ENCODE results near the gene TBC1D30. TPM values are rescaled to one million over a fixed set of nuclear protein-coding genes. Genes with fewer than 3 reads are reported as not detected.

TBC1D30 gene
- total RNA-seq, 2 donors from 2014 or later, result 68.7 to 91.0 TPM

DNA sequence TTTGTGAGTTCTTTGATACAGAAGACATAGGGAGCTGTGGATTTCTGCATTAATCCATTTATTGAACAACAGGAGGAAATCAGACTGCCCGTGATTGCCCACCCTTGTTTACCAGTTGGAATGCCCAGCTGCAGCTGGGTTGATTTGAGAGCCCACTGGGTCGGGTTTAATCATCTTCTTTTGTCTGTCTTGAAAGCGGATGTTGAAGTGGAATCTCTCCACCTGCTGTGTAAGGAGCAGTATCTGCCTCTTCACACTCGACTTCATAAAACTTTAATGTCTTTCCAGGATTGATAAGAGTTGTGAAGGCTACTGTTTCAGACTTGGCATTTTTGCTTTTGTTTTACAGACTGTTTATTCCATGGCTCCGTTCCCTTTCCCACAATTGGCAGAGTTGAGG, 39.9 kb downstream of the TBC1D30 start:
- ATAC-seq, result no peak
- no peak for TF ChIP-seq POLR2A (IDR thresholded peaks at IDR 0.05)
- Histone ChIP-seq H3K4me1 (peaks cover 6% of the 10 kb centered on the region), H3K27ac (no peak overlapping the region), H3K36me3 (replicated peaks in 1 of 2; ENCODE audit: insufficient read depth in 1 of 2, low read depth in 2 of 2) (no peaks in the 10 kb centered on the region), H3K9me3 (no peaks in the 10 kb centered on the region), H3K27me3 (no peaks in the 10 kb centered on the region), H3K4me3 (no peak overlapping the region)
- WGBS, 2 donors, result 28 to 32% methylated on average over 5 of the region's 5 CpGs
- intact Hi-C loops (cut with DNase I), result no loop called here
- no peak for DNase-seq

DNA sequence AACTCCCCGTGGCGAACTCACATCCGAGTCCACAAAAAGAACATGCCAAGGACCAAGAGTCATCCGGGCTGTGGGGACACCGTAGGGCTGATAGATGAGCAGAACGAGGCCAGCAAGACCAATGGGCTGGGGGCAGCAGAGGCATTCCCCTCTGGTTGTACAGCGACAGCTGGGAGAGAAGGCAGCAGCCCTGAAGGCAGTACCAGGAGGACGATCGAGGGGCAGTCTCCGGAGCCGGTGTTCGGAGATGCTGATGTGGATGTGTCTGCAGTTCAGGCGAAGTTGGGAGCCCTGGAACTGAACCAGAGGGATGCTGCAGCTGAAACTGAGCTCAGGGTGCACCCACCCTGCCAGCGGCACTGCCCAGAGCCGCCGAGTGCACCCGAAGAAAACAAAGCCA, 50.7 kb downstream of the TBC1D30 start:
- DNase-seq, result no peak
- TF ChIP-seq, protein P1, sequence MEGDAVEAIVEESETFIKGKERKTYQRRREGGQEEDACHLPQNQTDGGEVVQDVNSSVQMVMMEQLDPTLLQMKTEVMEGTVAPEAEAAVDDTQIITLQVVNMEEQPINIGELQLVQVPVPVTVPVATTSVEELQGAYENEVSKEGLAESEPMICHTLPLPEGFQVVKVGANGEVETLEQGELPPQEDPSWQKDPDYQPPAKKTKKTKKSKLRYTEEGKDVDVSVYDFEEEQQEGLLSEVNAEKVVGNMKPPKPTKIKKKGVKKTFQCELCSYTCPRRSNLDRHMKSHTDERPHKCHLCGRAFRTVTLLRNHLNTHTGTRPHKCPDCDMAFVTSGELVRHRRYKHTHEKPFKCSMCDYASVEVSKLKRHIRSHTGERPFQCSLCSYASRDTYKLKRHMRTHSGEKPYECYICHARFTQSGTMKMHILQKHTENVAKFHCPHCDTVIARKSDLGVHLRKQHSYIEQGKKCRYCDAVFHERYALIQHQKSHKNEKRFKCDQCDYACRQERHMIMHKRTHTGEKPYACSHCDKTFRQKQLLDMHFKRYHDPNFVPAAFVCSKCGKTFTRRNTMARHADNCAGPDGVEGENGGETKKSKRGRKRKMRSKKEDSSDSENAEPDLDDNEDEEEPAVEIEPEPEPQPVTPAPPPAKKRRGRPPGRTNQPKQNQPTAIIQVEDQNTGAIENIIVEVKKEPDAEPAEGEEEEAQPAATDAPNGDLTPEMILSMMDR (IDR thresholded peaks at IDR 0.05), result no peak
- TF ChIP-seq POLR2A (IDR thresholded peaks at IDR 0.05), result no peak

DNA sequence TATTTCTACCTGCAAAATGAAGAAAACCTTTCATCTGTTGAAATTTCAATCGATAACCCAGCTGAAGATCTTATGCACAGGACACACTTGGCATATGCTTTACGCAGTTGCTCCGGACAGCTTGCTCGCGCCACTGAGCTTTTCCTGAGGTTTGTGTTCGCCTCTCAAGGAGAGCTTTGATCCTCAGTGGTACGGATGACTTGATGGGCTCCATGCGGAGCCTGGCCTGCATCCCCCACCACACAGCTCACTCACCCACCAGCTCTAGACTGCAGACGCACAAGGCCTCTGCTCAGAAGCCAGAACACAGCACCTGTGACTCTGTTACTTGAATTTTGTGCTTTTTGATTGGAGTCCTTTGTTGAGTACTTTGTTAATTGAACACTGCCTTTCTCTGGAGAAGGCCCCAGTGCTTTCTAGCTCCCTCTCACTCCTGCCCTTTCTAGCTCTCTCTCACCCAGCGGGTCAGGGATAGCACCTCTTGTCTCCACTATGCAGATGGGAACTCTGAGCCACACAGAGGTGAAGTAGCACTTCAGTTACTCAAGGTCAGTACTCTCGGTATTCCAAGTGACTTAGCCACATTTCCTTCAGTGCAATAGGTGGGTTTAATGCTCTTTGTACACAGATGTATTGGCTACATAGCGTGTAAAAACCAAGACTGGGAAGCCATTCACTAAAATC, 52.1 kb downstream of the TBC1D30 start:
- intact Hi-C loops (cut with DNase I), result no loop called here
- no peaks in the 10 kb centered on the region for H3K27me3 ChIP-seq
- H3K4me1 ChIP-seq, result no peaks in the 10 kb centered on the region
- H3K4me3 ChIP-seq, result no peak overlapping the region
- H3K36me3 ChIP-seq (replicated peaks in 1 of 2; ENCODE audit: insufficient read depth in 1 of 2, low read depth in 2 of 2), result peaks cover 0 to 11% of the 10 kb centered on the region in 2 donors
- DNase-seq, result no peak
- WGBS, 2 donors, result 91 to 95% methylated on average over 12 of the region's 12 CpGs
- no peak overlapping the region for H3K27ac ChIP-seq
- no peaks in the 10 kb centered on the region for H3K9me3 ChIP-seq
- no peak for ATAC-seq
- no peak for TF ChIP-seq POLR2A (IDR thresholded peaks at IDR 0.05)
- TF ChIP-seq, protein P1 (IDR thresholded peaks at IDR 0.05), result no peak

More for the DNA sequence above, 50.7 kb downstream of the TBC1D30 start:
- Histone ChIP-seq H3K4me3 (no peak overlapping the region), H3K27ac (no peak overlapping the region), H3K9me3 (no peaks in the 10 kb centered on the region), H3K36me3 (replicated peaks in 1 of 2; ENCODE audit: insufficient read depth in 1 of 2, low read depth in 2 of 2) (peaks cover 0 to 14% of the 10 kb centered on the region in 2 donors), H3K27me3 (no peaks in the 10 kb centered on the region), H3K4me1 (no peaks in the 10 kb centered on the region)
- 90 to 94% methylated on average over 17 of the region's 17 CpGs for WGBS, 2 donors
- no peak for ATAC-seq
- intact Hi-C loops (cut with DNase I), result no loop called here

DNA sequence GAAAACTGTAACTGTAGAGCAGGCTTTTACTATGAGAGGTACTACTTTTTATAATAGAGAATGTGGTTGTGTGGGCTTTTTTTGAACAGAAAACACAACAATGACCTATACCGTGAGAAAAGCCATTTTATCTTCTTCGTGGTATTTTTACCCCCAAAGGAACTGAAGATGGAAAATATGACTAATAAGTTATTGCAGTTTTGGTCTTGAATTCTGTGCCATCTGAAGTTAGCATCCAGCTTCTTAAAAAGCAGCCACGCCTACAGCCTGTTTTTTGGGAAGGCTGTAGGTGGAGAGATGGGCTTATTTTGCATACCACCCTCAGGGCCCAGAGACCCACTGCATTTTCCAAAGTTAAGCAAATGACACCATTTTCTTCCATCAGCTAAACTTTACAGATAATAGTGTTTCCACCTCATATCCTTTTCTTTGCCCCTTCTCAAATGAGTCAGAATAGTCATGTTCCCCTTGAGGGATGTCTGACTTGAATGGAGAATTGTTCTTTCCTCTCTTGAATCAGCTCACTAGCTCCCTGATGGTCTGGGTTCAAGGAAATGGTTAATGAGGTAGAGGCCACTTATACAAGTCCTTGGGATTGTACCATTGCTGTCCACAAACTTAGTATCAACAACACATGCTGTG, 53.0 kb downstream of the TBC1D30 start:
- no peaks in the 10 kb centered on the region for H3K4me1 ChIP-seq
- no peak overlapping the region for H3K4me3 ChIP-seq
- 75 to 94% methylated on average over 3 of the region's 3 CpGs for WGBS, 2 donors
- H3K9me3 ChIP-seq, result no peaks in the 10 kb centered on the region
- H3K27me3 ChIP-seq, result no peaks in the 10 kb centered on the region
- H3K27ac ChIP-seq, result no peak overlapping the region
- TF ChIP-seq POLR2A (IDR thresholded peaks at IDR 0.05), result no peak
- TF ChIP-seq, protein P1 (IDR thresholded peaks at IDR 0.05), result no peak
- no peak for ATAC-seq
- DNase-seq, result no peak
- peaks cover 0 to 11% of the 10 kb centered on the region in 2 donors for H3K36me3 ChIP-seq (replicated peaks in 1 of 2; ENCODE audit: insufficient read depth in 1 of 2, low read depth in 2 of 2)
- intact Hi-C loops (cut with DNase I), result no loop called here

DNA sequence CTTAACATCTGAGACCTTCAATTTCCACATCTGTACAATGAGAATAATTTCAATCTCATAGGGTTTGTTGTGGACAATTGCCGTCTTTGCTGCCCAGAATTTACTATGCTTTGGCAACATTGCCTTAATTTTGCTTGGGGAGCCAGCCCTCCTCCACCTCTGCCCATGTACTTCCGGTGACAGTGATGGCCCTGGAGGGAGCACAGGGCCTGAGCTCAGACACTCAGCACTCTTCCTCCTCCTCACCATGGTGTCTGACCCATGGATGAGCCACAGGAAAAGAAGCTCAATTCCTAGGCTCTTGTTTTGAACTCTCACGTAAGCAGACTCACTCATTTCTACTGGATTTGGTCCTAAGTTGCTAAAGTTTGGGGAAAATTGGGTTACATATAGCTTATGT, 58.2 kb downstream of the TBC1D30 start:
- H3K27ac ChIP-seq, result no peak overlapping the region
- WGBS, 2 donors, result 91 to 96% methylated on average over 3 of the region's 3 CpGs
- no peaks in the 10 kb centered on the region for H3K36me3 ChIP-seq (replicated peaks in 1 of 2; ENCODE audit: insufficient read depth in 1 of 2, low read depth in 2 of 2)
- no peak for TF ChIP-seq POLR2A (IDR thresholded peaks at IDR 0.05)
- no peaks in the 10 kb centered on the region for H3K27me3 ChIP-seq
- H3K9me3 ChIP-seq, result no peaks in the 10 kb centered on the region
- no peak for ATAC-seq
- no peaks in the 10 kb centered on the region for H3K4me1 ChIP-seq
- no peak overlapping the region for H3K4me3 ChIP-seq
- intact Hi-C loops (cut with DNase I), result no loop called here
- DNase-seq, result no peak
